GM21717 (cell line): ENCODE measurements around the gene HDC.

Experiments used
- ATAC-seq: cut with Tn5 transposase; IDR thresholded peaks from one replicate; pipeline ENCODE4 v1.9.1; 2021; ENCODE audit warnings: mild to moderate bottlenecking, moderate library complexity; ENCODE audit not compliant: unreplicated experiment

HDC gene

DNA sequence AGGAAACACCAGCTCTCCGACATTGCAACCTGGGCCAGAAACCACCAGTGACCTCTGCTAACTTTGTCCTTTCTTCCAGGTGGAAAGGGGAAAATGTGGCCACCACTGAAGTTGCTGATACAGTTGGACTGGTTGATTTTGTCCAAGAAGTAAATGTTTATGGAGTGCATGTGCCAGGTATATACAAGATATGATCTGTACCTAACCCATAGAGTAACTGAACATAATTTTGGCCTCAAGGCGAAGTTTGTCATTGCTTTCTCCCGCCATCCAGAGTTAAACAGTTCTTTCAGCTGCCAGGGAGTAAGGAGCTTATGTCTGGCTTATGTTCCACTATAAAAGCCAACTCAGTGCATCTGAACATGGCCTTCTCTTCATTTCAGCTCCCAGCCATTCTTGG lies 36.7 kb downstream of the HDC start:
- no peak for ATAC-seq

DNA sequence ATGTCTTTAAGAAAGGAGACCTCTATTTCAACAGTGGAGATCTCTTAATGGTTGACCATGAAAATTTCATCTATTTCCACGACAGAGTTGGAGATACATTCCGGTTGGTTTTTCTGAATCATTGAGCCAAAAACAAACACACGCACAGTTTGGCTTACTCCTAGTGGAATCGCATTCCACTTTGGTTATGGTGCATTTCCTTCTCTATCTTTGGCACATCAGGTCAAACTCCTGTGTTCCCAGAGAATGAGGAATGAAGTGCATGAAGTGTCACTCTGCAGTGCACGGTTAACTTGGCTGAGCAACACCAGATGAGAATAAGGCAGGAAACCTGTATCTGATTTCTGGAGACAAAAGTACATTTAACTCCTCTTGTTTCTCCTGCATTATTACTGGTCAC lies 38.5 kb downstream of the HDC start:
- ATAC-seq, result no peak

DNA sequence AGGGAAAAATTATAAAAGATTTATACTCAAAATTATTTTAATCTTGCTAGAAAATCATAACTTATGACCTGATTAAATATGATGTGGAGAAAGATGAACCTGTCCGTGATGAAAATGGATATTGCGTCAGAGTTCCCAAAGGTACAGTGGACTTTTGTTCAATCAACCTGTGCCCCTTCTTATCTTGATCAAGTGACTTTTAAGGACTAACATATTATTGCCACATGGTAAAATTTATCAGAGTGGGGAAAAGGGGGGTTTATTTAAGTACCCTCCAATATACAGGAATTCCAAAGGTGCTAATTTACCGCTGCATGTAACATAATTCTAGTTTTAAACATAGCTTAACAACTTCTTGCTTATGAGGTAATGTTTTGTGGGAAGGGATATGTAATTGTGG lies 39.6 kb downstream of the HDC start:
- no peak for ATAC-seq

DNA sequence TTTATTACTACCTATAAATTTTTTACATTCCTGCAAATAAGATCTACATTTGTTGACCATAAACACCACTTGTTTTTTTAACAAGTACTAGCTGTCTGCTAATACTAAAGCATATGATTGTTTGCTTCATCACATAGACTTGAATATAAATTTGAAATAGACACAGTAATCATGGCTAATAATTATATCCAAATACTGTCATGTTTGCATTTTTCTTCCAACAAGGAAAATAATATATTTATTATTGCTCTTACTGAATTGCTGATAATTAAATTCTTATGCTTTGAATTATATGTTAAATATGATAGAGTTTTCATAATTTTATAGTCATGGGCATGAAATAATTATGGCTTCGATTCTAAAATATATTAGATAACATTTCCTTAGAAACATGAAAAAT lies 40.5 kb downstream of the HDC start:
- no peak for ATAC-seq

GRCh38 chr15:50224606-50225005 lies 40.9 kb downstream of the HDC start:
- no peak for ATAC-seq

DNA sequence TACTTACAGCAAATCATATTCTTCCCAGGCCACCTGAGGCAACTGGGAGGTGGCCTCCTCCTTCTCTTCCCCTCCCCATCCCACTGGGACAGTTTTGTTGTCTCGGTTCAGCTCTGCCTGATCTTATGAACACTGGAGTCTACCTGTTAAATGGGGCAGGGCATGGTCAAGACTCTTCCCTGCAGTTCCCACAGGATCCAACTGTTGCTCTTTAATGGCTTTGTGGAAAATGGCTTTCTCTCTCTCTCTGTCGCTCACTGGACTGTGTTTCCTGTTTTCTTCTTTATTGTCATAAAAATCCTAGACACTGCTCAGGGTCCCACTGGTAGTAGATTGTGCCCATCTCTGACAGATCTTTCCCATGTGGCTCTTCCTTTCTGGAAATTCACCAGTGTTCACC lies 43.3 kb downstream of the HDC start:
- ATAC-seq, result no peak

- ATAC-seq, result no peak
Measured at GRCh38 chr15:50219820-50220219, 45.7 kb downstream of the HDC start.

DNA sequence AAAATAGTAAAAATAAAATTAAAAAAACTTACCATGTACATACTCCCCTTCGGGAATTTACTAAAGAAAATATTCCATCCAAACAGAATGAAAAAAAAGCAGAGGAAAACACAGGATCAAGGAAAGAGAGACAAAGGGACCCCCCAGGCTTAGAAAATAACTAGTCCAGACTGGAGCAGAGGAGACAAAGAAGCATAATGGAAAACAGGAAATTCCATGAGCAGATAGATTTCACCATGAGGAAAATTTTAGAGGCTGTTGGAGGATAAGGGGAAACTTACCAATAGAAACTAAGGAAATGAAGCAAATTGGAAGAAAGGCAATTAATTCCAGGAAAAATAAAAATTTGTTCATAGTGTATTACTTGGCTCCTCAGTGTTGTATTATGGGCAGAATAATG lies 46.8 kb downstream of the HDC start:
- no peak for ATAC-seq

DNA sequence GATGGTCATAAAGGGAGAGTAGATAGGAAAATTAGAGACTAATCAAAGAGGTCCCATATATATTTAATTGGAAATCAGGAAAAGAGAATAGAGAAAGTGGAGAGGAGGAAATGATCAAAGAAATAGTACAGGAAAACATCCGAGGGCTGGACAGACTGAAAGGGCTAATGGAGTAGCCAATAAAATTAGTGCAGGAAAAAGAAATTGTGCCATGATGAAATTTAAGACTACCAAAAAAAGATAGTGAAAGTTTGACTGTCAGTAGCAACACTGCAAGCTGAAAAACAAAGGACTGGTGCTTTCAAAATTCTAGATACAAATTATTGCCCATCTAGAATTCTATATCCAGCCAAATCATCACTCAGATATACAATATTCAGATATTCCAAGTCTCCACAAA lies 47.2 kb downstream of the HDC start:
- ATAC-seq, result no peak

DNA sequence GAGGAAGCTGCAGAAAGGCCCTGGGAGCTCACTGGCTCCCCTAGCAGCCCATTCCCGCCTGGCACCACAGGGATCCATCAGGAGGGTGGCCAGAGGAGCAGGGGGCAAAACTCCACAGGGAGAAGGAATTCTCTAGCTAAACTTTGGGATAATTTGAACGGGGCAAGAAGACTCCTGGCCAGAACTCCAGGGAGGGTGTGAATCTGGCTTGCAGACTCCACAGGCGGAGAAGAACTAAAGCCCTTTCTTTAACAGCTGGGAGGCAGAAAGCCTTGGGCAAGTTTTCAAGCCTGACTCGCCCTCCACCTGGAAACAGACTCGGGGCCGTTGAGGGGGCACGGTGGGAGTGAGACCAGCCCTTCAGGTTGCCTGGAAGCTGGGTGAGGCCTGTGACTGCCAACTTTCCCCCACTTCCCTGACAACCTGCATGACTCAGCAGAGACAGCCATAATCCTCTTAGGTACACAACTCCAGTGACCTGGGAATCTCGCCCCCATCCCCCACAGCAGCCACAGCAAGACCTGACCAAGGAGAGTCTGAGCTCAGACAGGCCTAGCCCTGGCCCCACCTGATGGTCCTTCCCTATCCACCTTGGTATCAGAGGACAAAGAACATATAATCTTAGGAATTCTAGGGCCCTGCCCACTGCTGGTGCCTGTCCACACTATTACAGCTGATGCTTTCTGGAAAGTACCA lies 54.9 kb downstream of the HDC start:
- no peak for ATAC-seq

DNA sequence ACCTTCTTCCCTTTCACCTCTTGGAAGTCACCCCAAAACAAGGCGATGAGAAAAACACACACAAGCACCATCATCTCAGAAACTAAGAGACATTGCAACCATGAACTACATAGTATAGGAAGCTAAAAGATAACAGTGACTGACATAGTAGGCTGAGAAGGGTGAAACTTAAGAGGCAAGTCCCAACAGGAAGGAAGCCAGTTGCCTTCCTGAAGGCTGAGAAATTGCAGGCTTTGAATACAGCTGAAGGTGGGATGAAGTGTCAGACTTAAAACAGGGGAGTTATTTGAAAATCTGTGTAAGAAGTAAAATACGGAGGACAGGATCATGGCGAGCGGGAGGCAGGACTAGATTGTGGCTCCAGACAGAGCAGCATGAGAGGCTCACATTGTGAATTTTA lies 55.7 kb downstream of the HDC start:
- no peak for ATAC-seq

DNA sequence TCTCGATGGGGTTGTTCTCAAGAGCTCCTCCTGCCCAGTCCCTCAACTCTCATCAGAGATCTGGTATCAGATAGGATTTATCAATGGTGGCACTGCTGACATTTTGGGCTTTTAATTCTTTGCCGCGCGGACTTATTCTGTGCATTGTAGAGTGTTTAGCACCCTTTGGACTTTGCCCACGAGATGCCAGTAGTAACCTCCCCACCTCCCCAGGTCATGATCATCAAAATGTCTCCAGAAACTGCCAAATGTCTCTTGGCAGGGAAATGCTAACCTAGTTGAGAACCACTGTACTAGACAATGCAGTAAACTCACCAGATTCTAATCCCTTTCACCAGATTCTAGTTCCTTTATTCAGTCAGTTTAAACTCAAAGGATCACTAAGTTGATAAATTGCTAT lies 59.5 kb downstream of the HDC start:
- no peak for ATAC-seq

DNA sequence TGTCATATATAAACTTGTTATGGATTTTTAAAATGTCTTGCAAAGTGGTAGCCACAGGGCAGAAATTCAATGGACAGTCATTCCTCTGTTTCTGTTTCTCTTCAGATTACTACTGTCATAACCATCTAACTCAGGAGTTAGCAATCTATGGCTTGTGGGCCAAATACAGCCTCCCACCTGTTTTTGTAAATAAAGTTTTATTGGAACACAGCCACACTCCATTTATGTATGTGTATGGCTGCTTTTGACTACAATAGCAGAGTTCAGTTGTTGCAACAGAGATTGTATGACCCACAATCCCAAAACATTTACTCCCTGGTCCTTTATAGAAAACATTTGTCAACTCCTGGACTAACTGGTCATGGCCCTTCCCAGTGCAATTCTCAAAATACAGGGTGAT lies 63.5 kb downstream of the HDC start:
- no peak for ATAC-seq

- no peak for ATAC-seq
Measured at GRCh38 chr15:50192926-50193620, 72.5 kb downstream of the HDC start.

DNA sequence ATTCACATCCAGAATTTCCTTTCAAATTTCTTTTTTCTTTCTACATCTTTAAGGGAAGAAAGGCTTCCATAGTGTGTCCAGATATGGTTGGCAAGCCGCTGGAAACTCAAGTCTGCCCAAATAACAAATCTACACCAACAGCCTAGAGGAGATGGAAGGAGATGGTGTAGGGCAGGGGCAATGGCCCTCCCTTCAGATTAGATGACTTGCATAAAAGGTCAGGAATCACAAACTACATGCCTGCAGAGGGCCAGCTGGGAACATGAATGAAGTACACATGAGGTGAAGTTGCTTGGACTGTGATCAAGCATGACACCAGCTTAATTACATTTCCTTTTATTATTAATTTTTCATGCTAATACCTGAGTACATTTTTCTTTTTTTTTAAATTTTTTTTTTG lies 73.4 kb downstream of the HDC start:
- no peak for ATAC-seq
